Measurements from ENCODE around the gene ARHGEF26.

DNA sequence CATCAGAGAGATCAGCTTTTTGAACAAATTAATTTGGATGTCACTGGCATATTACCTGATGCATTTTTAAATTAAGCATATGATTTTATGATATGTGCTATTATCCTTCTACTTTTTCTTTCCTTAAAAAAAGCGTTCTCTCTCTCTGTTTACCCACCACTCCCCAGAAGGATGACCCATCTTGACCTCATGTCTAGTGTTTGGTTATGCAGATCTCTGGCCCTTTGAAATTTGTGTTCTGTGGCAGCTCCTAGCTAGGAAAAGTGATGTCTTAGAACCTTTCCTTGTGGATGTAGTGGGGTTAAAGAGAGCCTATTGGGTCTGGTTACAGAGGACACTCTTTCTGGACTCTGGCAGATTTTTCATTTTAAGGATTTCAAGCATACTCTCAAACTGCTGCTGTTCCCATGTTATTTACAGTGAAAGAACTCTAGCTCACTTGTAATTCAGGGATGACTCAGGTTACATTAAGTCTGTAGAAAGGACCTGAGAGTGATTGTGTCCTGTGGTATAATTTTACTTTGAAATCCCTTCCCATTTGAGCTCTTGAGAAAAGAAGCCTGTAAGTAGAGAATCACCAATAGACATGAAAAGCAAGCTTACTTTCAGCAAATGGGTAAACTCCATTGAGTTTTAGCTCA lies 23.8 kb downstream of the ARHGEF26 start:
- TF ChIP-seq, protein P1, sequence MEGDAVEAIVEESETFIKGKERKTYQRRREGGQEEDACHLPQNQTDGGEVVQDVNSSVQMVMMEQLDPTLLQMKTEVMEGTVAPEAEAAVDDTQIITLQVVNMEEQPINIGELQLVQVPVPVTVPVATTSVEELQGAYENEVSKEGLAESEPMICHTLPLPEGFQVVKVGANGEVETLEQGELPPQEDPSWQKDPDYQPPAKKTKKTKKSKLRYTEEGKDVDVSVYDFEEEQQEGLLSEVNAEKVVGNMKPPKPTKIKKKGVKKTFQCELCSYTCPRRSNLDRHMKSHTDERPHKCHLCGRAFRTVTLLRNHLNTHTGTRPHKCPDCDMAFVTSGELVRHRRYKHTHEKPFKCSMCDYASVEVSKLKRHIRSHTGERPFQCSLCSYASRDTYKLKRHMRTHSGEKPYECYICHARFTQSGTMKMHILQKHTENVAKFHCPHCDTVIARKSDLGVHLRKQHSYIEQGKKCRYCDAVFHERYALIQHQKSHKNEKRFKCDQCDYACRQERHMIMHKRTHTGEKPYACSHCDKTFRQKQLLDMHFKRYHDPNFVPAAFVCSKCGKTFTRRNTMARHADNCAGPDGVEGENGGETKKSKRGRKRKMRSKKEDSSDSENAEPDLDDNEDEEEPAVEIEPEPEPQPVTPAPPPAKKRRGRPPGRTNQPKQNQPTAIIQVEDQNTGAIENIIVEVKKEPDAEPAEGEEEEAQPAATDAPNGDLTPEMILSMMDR (conservative IDR thresholded peaks at IDR 0.05 in 1 of 2, IDR thresholded peaks at IDR 0.05 in 1 of 2; ENCODE audit: extremely low read depth in 1 of 2, insufficient read depth in 1 of 2, low read depth in 1 of 2, low read length in 2 of 2): no peak
- no peak for TF ChIP-seq EZH2 (IDR thresholded peaks at IDR 0.05; ENCODE audit: borderline replicate concordance, low read length)

Measured in mammary epithelial cell (primary cell).